Nephron (organoid): ENCODE data around the gene COPZ1.
"Not testable (repeated sequence)": the region's sequence is repeated elsewhere in the genome, so short reads cannot be mapped to it uniquely, and the experiment has no call there.

ENCODE experiments used
- H3K27ac Mint-ChIP-seq, 3 experiments: 2 replicates each; pipeline ENCODE4 v1.8.0; 2020; ENCODE audit warnings: mixed read lengths in 3 of 3, mild to moderate bottlenecking in 2 of 3, moderate library complexity in 1 of 3
- H3K27me3 Mint-ChIP-seq: 2 replicates; pipeline ENCODE4 v1.8.0; 2021; ENCODE audit warnings: low read depth, mild to moderate bottlenecking, moderate library complexity, mixed read lengths
- H3K36me3 Mint-ChIP-seq: 2 replicates; pipeline ENCODE4 v1.8.0; 2020; ENCODE audit warnings: low read depth, mixed read lengths
- H3K4me1 Mint-ChIP-seq: 2 replicates; pipeline ENCODE4 v1.8.0; 2020; ENCODE audit warnings: mixed read lengths
- H3K4me3 Mint-ChIP-seq, 3 experiments: 2 replicates each; pipeline ENCODE4 v1.8.0; 2020; ENCODE audit warnings: mild to moderate bottlenecking in 3 of 3, mixed read lengths in 3 of 3, moderate library complexity in 2 of 3
- H3K9me3 Mint-ChIP-seq: 2 replicates; pipeline ENCODE4 v1.8.0; 2020; ENCODE audit warnings: mixed read lengths
- CTCF ChIP-seq, 3 experiments: fragments of 200-600 bp; sonication (generic); IDR thresholded peaks; one replicate each; pipeline ENCODE4 v1.5.0; 2021; ENCODE audit warnings: antibody characterized with exemption in 3 of 3; ENCODE audit not compliant: unreplicated experiment in 3 of 3

The COPZ1 gene

GRCh38 chr12:54351341-54351740 is 26.4 kb downstream of the COPZ1 start:
- TF ChIP-seq CTCF (IDR thresholded peaks at IDR 0.05; ENCODE audit: unreplicated experiment in 3 of 3): no peak
- Mint-ChIP-seq H3K4me3 (peak overlapping the region; percentile 74 to 82 (median 81)), H3K27me3 (peaks cover 4% of the 10 kb centered on the region), H3K9me3 (no peaks in the 10 kb centered on the region), H3K4me1 (peaks cover 63% of the 10 kb centered on the region), H3K27ac (peak overlapping the region in 1 of 3 experiments; percentile 98), H3K36me3 (peaks cover 39% of the 10 kb centered on the region)

- no peak for TF ChIP-seq CTCF (IDR thresholded peaks at IDR 0.05; ENCODE audit: unreplicated experiment in 3 of 3)
- H3K36me3 Mint-ChIP-seq: peaks cover 32% of the 10 kb centered on the region
- peaks cover 59% of the 10 kb centered on the region for H3K4me1 Mint-ChIP-seq
- H3K27ac Mint-ChIP-seq: peak overlapping the region in 1 of 3 experiments; percentile 98
- H3K27me3 Mint-ChIP-seq: peaks cover 4% of the 10 kb centered on the region
- H3K4me3 Mint-ChIP-seq: peak overlapping the region; percentile 74 to 82 (median 81)
- no peaks in the 10 kb centered on the region for H3K9me3 Mint-ChIP-seq
These were observed 27.1 kb downstream of the COPZ1 start for GRCh38 chr12:54352022-54352531.

- Mint-ChIP-seq H3K9me3 (no peaks in the 10 kb centered on the region), H3K27me3 (peaks cover 4% of the 10 kb centered on the region), H3K36me3 (peaks cover 21% of the 10 kb centered on the region), H3K4me3 (peak overlapping the region; percentile 74 to 82 (median 81)), H3K4me1 (peaks cover 52% of the 10 kb centered on the region), H3K27ac (peak overlapping the region in 1 of 3 experiments; percentile 98)
- no peak for TF ChIP-seq CTCF (IDR thresholded peaks at IDR 0.05; ENCODE audit: unreplicated experiment in 3 of 3)
These were observed 28.3 kb downstream of the COPZ1 start for GRCh38 chr12:54352891-54353874.

- H3K9me3 Mint-ChIP-seq, H3K27me3 Mint-ChIP-seq, H3K4me3 Mint-ChIP-seq: not testable (repeated sequence)
- H3K27ac Mint-ChIP-seq: peak overlapping the region in 1 of 3 experiments; percentile 98
- peaks cover 14% of the 10 kb centered on the region for H3K36me3 Mint-ChIP-seq
- peaks cover 47% of the 10 kb centered on the region for H3K4me1 Mint-ChIP-seq
These were observed 29.3 kb downstream of the COPZ1 start for GRCh38 chr12:54354271-54354670.

GRCh38 chr12:54355104-54355815 is 30.3 kb downstream of the COPZ1 start:
- no peak overlapping the region for H3K27ac Mint-ChIP-seq
- peak in 2 of 3 experiments; percentile 11 to 20 for TF ChIP-seq CTCF (IDR thresholded peaks at IDR 0.05; ENCODE audit: unreplicated experiment in 3 of 3)
- H3K9me3 Mint-ChIP-seq: no peaks in the 10 kb centered on the region
- H3K27me3 Mint-ChIP-seq: peaks cover 4% of the 10 kb centered on the region
- H3K4me1 Mint-ChIP-seq: peaks cover 39% of the 10 kb centered on the region
- H3K36me3 Mint-ChIP-seq: peaks cover 6% of the 10 kb centered on the region
- peak overlapping the region; percentile 54 to 70 (median 62) for H3K4me3 Mint-ChIP-seq

GRCh38 chr12:54356228-54356627 is 31.3 kb downstream of the COPZ1 start:
- no peak overlapping the region for H3K27ac Mint-ChIP-seq
- peaks cover 36% of the 10 kb centered on the region for H3K4me1 Mint-ChIP-seq
- H3K27me3 Mint-ChIP-seq: peaks cover 4% of the 10 kb centered on the region
- no peaks in the 10 kb centered on the region for H3K36me3 Mint-ChIP-seq
- H3K9me3 Mint-ChIP-seq: no peaks in the 10 kb centered on the region
- TF ChIP-seq CTCF (IDR thresholded peaks at IDR 0.05; ENCODE audit: unreplicated experiment in 3 of 3): no peak
- peak overlapping the region; percentile 11 to 63 (median 54) for H3K4me3 Mint-ChIP-seq
